CD14-positive monocyte (primary cell): ENCODE data around the gene PLD1. TPM values are rescaled to one million over a fixed set of nuclear protein-coding genes. Genes with fewer than 3 reads are reported as not detected.

Experiments
- DNase-seq, 3 donors: peaks; one replicate each; pipeline ENCODE4 v3.0.0-alpha.2; 2011 to 2022
- H2AFZ ChIP-seq: 2 replicates; pipeline ENCODE4 v1.6.0; 2012; ENCODE audit warnings: mild to moderate bottlenecking, low read depth, low read length, inconsistent platforms; ENCODE audit not compliant: insufficient read depth, poor library complexity, severe bottlenecking
- H3K27ac ChIP-seq, 2 donors: 1 replicate in 1 of 2; 2 replicates in 1 of 2; pipeline ENCODE4 v1.5.1; 2012 to 2013; ENCODE audit warnings: low read length in 2 of 2, control low read depth in 1 of 2, inconsistent platforms in 1 of 2, low read depth in 1 of 2, mild to moderate bottlenecking in 1 of 2
- H3K27me3 ChIP-seq, 2 donors: one replicate each; pipeline versions ENCODE4 v1.6.0 to v1.6.1; 2011 to 2013; ENCODE audit warnings: low read length in 2 of 2; ENCODE audit not compliant: control insufficient read depth in 2 of 2, insufficient read depth in 2 of 2
- H3K36me3 ChIP-seq, 2 donors: replicated peaks in 1 of 2; 1 replicate in 1 of 2; 2 replicates in 1 of 2; pipeline versions ENCODE4 v1.5.1 to v1.6.1; 2012 to 2013; ENCODE audit warnings: low read length in 2 of 2, control low read depth in 1 of 2, inconsistent platforms in 1 of 2, mild to moderate bottlenecking in 1 of 2; ENCODE audit not compliant: insufficient read depth in 2 of 2, control insufficient read depth in 1 of 2
- H3K4me1 ChIP-seq, 2 donors: 1 replicate in 1 of 2; 2 replicates in 1 of 2; pipeline versions ENCODE4 v1.5.1 to v1.6.1; 2012 to 2013; ENCODE audit warnings: low read length in 2 of 2, control low read depth in 1 of 2, inconsistent platforms in 1 of 2, mild to moderate bottlenecking in 1 of 2, moderate library complexity in 1 of 2; ENCODE audit not compliant: insufficient read depth in 2 of 2, control insufficient read depth in 1 of 2
- H3K4me2 ChIP-seq: replicated peaks from 2 replicates; pipeline ENCODE3; 2012; ENCODE audit warnings: low read length, moderate library complexity, mild to moderate bottlenecking; ENCODE audit not compliant: poor library complexity, severe bottlenecking; ENCODE audit errors: extremely low read depth
- H3K4me3 ChIP-seq, 3 experiments: fragments of 200-600 bp in 1 of 3; sonication (generic) in 1 of 3; replicated peaks in 1 of 3; 1 replicate in 2 of 3; 2 replicates in 1 of 3; pipeline ENCODE4 v1.5.1; 2011 to 2013; ENCODE audit warnings: low read length in 3 of 3, mild to moderate bottlenecking in 3 of 3, control low read depth in 2 of 3, low read depth in 2 of 3, inconsistent platforms in 1 of 3, moderate library complexity in 1 of 3
- H3K79me2 ChIP-seq: 2 replicates; pipeline ENCODE4 v1.6.0; 2012; ENCODE audit warnings: mild to moderate bottlenecking, control low read depth, inconsistent platforms, low read length, moderate library complexity; ENCODE audit not compliant: insufficient read depth
- H3K9ac ChIP-seq: 2 replicates; pipeline ENCODE4 v1.6.0; 2017; ENCODE audit warnings: low read length, mild to moderate bottlenecking; ENCODE audit not compliant: insufficient read depth, poor library complexity, severe bottlenecking
- H3K9me3 ChIP-seq, 2 donors: replicated peaks in 1 of 2; 1 replicate in 1 of 2; 2 replicates in 1 of 2; pipeline versions ENCODE4 v1.5.1 to v1.6.1; 2012 to 2013; ENCODE audit warnings: low read length in 2 of 2, control low read depth in 1 of 2; ENCODE audit not compliant: control insufficient read depth in 1 of 2, insufficient read depth in 1 of 2
- H4K20me1 ChIP-seq: 2 replicates; pipeline ENCODE4 v1.6.0; 2012; ENCODE audit warnings: mild to moderate bottlenecking, low read length, control low read depth, moderate library complexity; ENCODE audit not compliant: insufficient read depth
- H3K27ac Mint-ChIP-seq, 7 donors: one replicate each; pipeline ENCODE4 v1.8.0; 2020; ENCODE audit warnings: mild to moderate bottlenecking in 7 of 7, mixed read lengths in 7 of 7, moderate library complexity in 6 of 7, inconsistent platforms in 2 of 7
- H3K27me3 Mint-ChIP-seq, 3 donors: one replicate each; pipeline ENCODE4 v1.8.0; 2021 to 2022; ENCODE audit warnings: low read depth in 3 of 3, mild to moderate bottlenecking in 3 of 3, mixed read lengths in 3 of 3, moderate library complexity in 3 of 3, inconsistent platforms in 1 of 3
- H3K36me3 Mint-ChIP-seq, 2 donors: one replicate each; pipeline ENCODE4 v1.8.0; 2020; ENCODE audit warnings: mixed read lengths in 2 of 2, inconsistent platforms in 1 of 2, mild to moderate bottlenecking in 1 of 2
- H3K4me1 Mint-ChIP-seq: one replicate; pipeline ENCODE4 v1.8.0; 2020; ENCODE audit warnings: mild to moderate bottlenecking, mixed read lengths
- H3K4me3 Mint-ChIP-seq, 2 donors: one replicate each; pipeline ENCODE4 v1.8.0; 2020; ENCODE audit warnings: mild to moderate bottlenecking in 2 of 2, mixed read lengths in 2 of 2, moderate library complexity in 1 of 2
- H3K9me3 Mint-ChIP-seq, 7 donors: one replicate each; pipeline ENCODE4 v1.8.0; 2020 to 2022; ENCODE audit warnings: mixed read lengths in 7 of 7, mild to moderate bottlenecking in 6 of 7, moderate library complexity in 6 of 7, inconsistent platforms in 2 of 7
- CTCF ChIP-seq: fragments of 200-600 bp; IDR thresholded peaks from one replicate; pipeline ENCODE4 v1.8.0; 2022; ENCODE audit warnings: antibody characterized with exemption, mild to moderate bottlenecking
- WGBS: methylation state at CpG from one replicate; pipeline ENCODE4 v1.1.5; 2013; ENCODE audit warnings: missing lambda C conversion rate; ENCODE audit not compliant: insufficient coverage; 5-methylcytosine and 5-hydroxymethylcytosine counted together
- intact Hi-C, 2 donors: fragments of 100-400 bp; cut with micrococcal nuclease; formaldehyde crosslinking; loops; one replicate each; pipeline versions ENCODE4 v1.15.0 to v1.15.1; 2023
- polyA plus RNA-seq, 3 donors: library from polyadenylated mRNA; depleted of rRNA in 1 of 3; unstranded in 2 of 3; stranded (reverse) in 1 of 3; fragments of 300-500 nt in 2 of 3; fragments of >200 nt in 1 of 3; fragmentation: Illumina TruSeq in 2 of 3; gene quantifications; 1 replicate in 2 of 3; 2 replicates in 1 of 3; pipeline ENCODE4 v1.2.3, GENCODE V29; 2012 to 2021

Gene PLD1
- polyA plus RNA-seq, 3 donors = 5.1 to 7.9 (median 5.8) TPM

DNA sequence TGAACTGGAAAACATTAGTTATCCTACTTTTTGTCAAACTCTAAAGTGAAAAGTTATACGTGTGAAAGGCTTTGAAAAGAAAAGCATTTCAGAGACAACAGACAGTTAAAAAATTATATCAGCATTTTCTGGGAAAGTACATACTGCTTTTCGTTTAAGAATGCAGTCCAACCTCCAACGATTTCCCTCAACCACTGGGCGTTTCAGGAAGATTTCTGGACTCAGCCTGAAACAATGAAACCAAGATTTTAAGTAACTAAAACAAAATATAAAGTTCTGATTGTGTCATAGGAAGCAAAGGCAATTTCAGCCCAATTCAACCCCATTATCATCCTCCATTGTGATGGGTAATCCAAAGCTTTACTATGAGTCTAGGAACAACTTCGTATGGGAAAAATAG lies 110.7 kb downstream of the PLD1 start:
- Mint-ChIP-seq H3K36me3 (peaks cover 66 to 74% of the 10 kb centered on the region in 2 donors), H3K27ac (no peak overlapping the region), H3K4me1 (peaks cover 5% of the 10 kb centered on the region), H3K4me3 (no peak overlapping the region), H3K27me3 (peaks cover 0 to 2% (median 0%) of the 10 kb centered on the region in 3 donors), H3K9me3 (peaks cover 4 to 12% (median 7%) of the 10 kb centered on the region in 7 donors)
- H3K9me3 ChIP-seq = peaks cover 4 to 6% of the 10 kb centered on the region in 2 donors
- intact Hi-C loops = no loop called here
- no peak overlapping the region for H3K9ac ChIP-seq
- H3K27ac ChIP-seq = no peak overlapping the region
- H3K4me1 ChIP-seq = no peaks in the 10 kb centered on the region
- TF ChIP-seq CTCF = no peak
- no peak overlapping the region for H3K4me3 ChIP-seq
- no peak overlapping the region for H2AFZ ChIP-seq
- no peaks in the 10 kb centered on the region for H4K20me1 ChIP-seq
- H3K4me2 ChIP-seq = no peak overlapping the region
- H3K27me3 ChIP-seq = no peaks in the 10 kb centered on the region
- no peaks in the 10 kb centered on the region for H3K79me2 ChIP-seq
- WGBS = no CpG with 5 or more reads among the region's 5 CpGs
- DNase-seq = no peak
- peaks cover 37 to 72% of the 10 kb centered on the region in 2 donors for H3K36me3 ChIP-seq

GRCh38 chr3:171696805-171697204 lies 113.5 kb downstream of the PLD1 start:
- TF ChIP-seq CTCF = no peak
- H3K4me3 Mint-ChIP-seq = no peak overlapping the region
- H3K36me3 ChIP-seq = peaks cover 43 to 83% of the 10 kb centered on the region in 2 donors

More at GRCh38 chr3:171696805-171697204, 113.5 kb downstream of the PLD1 start:
- no peaks in the 10 kb centered on the region for H3K9me3 Mint-ChIP-seq
- H3K27ac Mint-ChIP-seq = no peak overlapping the region
- no peaks in the 10 kb centered on the region for H3K4me1 ChIP-seq
- no peaks in the 10 kb centered on the region for H3K9me3 ChIP-seq
- H3K79me2 ChIP-seq = no peaks in the 10 kb centered on the region
- H3K4me1 Mint-ChIP-seq = peaks cover 7% of the 10 kb centered on the region
- no peak overlapping the region for H3K27ac ChIP-seq
- H3K27me3 ChIP-seq = no peaks in the 10 kb centered on the region
- intact Hi-C loops = no loop called here
- no peaks in the 10 kb centered on the region for H4K20me1 ChIP-seq
- peaks cover 64 to 67% of the 10 kb centered on the region in 2 donors for H3K36me3 Mint-ChIP-seq
- H2AFZ ChIP-seq = no peak overlapping the region
- H3K9ac ChIP-seq = no peak overlapping the region
- H3K4me2 ChIP-seq = no peak overlapping the region
- WGBS = 100% methylated on average over 2 of the region's 6 CpGs
- peaks cover 0 to 2% (median 0%) of the 10 kb centered on the region in 3 donors for H3K27me3 Mint-ChIP-seq
- DNase-seq = no peak
- H3K4me3 ChIP-seq = no peak overlapping the region
